ENCODE measurements around the gene DGKB.

Gene DGKB

GRCh38 chr7:14894826-14895225, 7.7 kb downstream of the DGKB start:
- no peak for TF ChIP-seq CTCF (conservative IDR thresholded peaks at IDR 0.05; ENCODE audit: low read depth, low read length)
- H3K4me3 ChIP-seq (ENCODE audit: low read length): no peak overlapping the region
- DNase-seq (ENCODE audit: low read depth): no peak

GRCh38 chr7:14892961-14893360, 9.6 kb downstream of the DGKB start:
- no peak for TF ChIP-seq CTCF (conservative IDR thresholded peaks at IDR 0.05; ENCODE audit: low read depth, low read length)
- no peak for DNase-seq (ENCODE audit: low read depth)

DNA sequence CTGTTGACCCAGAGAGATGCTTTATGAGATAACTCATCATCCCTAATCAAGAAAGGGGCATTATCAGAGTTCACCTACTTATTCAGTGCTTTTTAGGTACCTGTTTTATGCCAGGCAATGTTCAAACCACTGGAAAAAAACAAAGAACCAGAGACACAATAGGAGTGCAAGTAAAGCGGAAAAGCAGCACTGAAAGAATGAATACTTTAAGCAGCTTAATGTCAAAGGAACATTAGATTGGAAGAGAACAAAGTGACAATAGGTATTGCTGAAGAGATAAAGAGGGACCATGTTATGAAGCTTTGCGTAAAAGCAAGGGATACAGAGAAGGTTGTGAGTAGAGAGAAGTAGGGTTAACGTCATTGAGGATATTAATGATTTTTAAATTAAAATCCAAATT, 11.3 kb downstream of the DGKB start:
- no peak for TF ChIP-seq CTCF (conservative IDR thresholded peaks at IDR 0.05; ENCODE audit: low read depth, low read length)

More at GRCh38 chr7:14892961-14893360, 9.6 kb downstream of the DGKB start:
- no peak overlapping the region for H3K4me3 ChIP-seq (ENCODE audit: low read length)

DNA sequence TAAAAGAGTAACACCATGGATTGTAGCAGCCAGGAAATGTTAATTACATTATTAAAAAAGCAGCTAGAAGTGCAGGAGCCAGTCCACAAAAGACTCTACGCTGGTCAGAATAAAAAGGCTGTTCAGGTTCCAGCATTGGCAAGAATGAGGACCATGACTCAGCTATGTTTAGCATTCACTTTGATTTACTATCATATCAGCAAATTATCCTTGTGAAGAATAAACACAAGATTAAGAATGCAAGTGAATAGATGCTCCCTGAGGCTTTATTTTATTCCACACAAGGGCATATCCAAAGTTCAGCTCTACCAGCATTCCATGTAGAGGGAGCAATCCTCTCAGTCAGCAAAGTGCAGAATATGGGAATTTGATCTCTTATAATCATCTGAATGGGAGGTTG, 13.6 kb downstream of the DGKB start:
- DNase-seq (ENCODE audit: low read depth): no peak
- H3K4me3 ChIP-seq (ENCODE audit: low read length): no peak overlapping the region
- no peak for TF ChIP-seq CTCF (conservative IDR thresholded peaks at IDR 0.05; ENCODE audit: low read depth, low read length)

More for the DNA sequence above, 11.3 kb downstream of the DGKB start:
- DNase-seq (ENCODE audit: low read depth): no peak
- no peak overlapping the region for H3K4me3 ChIP-seq (ENCODE audit: low read length)

DNA sequence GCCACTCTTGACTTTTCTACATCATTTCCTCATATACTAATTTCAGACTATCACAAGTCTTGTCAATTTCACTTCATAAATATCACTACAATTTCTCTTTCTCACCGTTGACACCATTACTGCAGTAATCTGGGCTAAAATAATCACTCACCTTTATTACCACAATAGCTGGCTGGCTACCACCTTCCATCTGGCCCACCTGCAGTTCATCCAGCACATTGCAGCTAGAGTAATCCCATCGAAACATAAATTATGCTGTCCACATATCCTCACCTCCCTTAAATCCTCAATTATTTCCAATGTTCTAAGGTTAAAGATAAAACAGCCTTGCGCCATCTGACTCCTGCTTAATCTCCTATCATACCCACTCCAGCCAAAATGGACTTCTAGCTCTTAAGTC, 16.0 kb downstream of the DGKB start:
- no peak overlapping the region for H3K4me3 ChIP-seq (ENCODE audit: low read length)
- no peak for TF ChIP-seq CTCF (conservative IDR thresholded peaks at IDR 0.05; ENCODE audit: low read depth, low read length)
- no peak for DNase-seq (ENCODE audit: low read depth)

GRCh38 chr7:14875941-14876587, 26.5 kb downstream of the DGKB start:
- TF ChIP-seq CTCF (conservative IDR thresholded peaks at IDR 0.05; ENCODE audit: low read depth, low read length): no peak
- DNase-seq (ENCODE audit: low read depth): no peak

DNA sequence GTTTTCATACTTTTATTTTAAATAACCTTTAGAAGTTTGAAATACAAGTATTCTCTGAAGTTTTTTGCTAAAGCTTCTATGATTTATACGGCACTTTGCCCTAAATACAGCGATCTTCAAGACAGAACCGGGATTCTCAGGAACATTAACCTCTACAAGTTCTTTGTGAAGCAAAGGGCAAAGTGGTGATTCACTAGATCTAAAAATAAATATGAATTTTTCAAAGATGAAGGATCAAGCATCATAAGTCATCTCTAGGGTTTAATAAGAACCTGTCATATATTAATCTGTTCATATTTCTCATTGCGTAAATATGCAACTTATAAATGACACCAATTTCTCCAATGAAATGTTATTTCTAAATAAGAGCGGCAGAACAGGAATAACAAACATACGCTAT, 30.7 kb downstream of the DGKB start:
- no peak overlapping the region for H3K4me3 ChIP-seq (ENCODE audit: low read length)
- no peak for TF ChIP-seq CTCF (conservative IDR thresholded peaks at IDR 0.05; ENCODE audit: low read depth, low read length)
- no peak for DNase-seq (ENCODE audit: low read depth)

More at GRCh38 chr7:14875941-14876587, 26.5 kb downstream of the DGKB start:
- H3K4me3 ChIP-seq (ENCODE audit: low read length): no peak overlapping the region

Data from retinal pigment epithelial cell (primary cell).